Embryonic facial prominence (tissue), 1 donor: ENCODE results near the gene MIER1.

Source experiments
- DNase-seq: peaks from one replicate; pipeline ENCODE4 v3.0.0-alpha.2; 2016; ENCODE audit errors: extremely low spot score

Gene MIER1

DNA sequence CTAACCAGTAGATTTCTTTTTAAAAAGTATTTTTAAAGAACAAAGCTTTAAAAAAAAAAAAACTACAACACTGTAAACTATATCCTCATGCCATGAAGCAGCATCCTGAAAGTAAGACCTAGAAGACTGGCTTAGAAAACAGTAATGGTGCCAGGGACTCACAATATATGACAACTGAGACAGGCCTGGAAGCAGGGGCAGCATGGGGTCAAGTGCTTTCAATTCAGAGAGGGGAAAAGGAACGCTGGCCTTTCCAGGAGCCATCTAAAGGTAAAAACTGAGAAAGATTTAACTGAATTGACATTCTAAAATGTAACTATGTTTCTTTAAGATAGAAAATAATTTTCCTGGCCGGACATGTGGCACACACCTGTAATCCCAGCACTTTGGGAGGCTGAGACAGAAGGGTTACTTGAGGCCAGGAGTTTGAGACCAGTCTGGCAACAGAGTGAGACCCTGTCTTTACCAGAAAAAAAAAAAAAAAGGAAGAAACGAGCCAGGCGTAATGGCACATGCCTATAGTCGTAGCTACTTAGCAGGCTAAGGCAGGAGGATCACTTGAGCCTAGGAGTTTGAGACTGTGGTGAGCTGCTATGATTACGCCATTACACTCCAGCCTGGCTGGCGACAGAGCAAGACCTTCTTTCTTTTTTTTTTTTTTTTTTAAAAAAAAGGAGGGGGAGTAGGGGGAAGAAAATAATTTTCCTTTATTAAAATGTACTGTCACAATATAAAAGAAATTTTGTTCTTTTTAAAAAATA lies 75.0 kb downstream of the MIER1 start:
- no peak for DNase-seq

GRCh38 chr1:67001682-67002425 lies 77.1 kb downstream of the MIER1 start:
- DNase-seq, result no peak

DNA sequence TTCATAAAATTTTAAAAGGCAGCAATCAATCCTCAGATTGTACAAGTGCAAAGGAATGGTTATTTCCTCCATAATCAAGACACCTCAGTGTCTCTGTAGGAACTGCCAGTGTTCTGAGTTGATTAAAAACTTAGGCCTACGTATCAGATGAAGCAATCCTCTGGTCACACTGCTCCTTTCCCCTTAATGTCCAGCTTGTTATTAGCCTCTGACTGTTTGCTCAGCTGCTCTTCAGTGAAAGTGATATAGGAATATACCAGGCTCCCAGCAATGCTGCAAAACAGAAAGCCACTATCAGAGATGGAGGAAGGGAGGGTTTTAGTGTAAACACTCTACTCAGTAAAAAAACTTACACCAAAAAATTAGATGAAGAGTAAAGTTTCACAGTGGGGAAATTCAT lies 79.4 kb downstream of the MIER1 start:
- no peak for DNase-seq

GRCh38 chr1:67005068-67005467 lies 80.3 kb downstream of the MIER1 start:
- no peak for DNase-seq

DNA sequence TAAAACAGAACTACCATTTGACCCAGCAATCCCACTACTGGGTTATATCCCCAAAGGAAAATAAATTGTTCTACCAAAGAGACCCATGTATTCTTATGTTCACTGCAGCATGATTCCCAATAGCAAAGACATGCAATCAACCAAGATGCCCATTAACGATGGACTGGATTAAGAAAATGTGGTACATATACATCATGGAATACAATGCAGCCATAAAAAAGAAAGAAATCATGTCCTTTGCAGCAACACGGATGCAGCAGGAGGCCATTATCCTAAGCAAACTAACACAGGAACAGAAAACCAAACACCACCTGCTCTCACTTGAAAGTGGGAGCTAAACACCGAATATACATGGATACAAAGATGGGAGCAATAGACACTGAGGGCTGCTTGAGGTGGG lies 85.0 kb downstream of the MIER1 start:
- no peak for DNase-seq

- DNase-seq, result no peak
Observed at GRCh38 chr1:67013573-67013972, 88.8 kb downstream of the MIER1 start.

DNA sequence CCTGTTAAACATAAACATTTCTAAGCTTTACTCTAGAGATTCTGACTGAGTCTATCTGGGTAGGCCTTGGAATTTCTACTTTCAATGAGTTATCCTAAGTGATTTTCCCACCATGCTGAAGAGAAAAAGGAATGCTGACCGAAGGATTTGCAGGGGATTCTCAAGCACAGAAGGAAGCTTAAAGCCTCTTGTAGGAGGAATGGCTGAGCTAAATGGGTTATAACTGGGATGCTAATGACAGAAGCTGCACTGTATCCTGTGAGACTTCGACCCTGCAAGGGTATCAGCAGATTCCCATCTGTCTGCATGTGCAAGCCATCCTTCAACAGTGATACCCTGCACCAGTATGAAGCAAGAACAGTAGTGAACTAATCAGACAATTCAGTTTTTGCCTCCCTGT lies 93.8 kb downstream of the MIER1 start:
- DNase-seq, result no peak

- no peak for DNase-seq
Observed at GRCh38 chr1:67019121-67019520, 94.3 kb downstream of the MIER1 start.

GRCh38 chr1:67019600-67020136 lies 94.9 kb downstream of the MIER1 start:
- DNase-seq, result no peak

DNA sequence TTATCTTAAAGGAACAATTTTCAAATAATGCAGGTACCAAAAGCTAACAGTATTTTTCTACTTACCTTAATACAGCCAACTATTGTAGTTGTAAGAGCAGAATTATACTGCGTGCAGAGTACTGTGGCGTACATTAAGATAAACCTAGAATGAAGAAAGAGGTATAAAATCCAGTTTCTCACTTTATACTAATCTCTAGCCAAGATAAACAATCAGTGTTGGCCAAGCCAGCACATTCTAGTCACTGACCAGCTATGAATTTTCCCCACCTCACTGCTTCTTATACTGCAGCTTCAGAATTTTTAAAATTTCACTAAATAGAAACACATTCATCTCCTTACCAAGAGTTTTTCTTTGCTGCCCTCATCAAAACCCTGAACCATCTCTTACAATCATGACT lies 95.5 kb downstream of the MIER1 start:
- no peak for DNase-seq

DNA sequence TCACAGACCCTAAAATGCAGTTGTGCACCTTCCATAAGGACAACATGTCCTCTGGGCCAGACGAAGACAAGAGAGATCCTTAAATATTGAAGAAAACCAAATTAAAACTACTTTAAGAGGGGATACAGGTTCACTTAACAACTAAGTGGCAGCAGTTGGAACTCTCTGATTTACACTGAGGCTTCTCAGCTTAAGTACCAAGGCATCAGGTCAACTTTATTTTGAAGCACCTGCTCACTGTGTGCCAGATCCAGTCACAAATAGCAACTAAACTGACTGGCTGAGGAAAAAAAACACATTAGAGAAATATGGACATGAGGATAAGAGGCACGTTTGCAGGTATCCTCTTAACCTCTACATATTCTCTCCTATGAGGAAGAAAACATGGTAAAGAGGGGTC lies 96.0 kb downstream of the MIER1 start:
- no peak for DNase-seq

DNA sequence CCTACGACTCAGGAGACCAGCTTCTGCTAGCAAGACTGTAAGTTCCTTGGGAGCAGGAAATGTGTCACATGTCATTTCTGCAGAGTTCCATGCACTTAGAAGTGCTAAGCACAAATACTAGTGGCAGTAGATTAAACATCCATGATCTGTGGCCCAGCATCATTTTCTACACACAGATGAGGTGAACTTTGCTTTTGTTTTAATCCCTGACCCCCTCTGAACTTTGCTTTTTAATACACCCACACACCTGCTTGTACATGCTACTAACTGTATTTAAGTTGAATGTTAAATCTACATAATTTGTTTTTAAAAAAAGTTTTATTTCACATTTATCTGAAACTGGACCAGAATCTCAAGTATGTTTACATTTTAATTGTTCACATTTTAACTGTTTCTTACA lies 104.7 kb downstream of the MIER1 start:
- DNase-seq, result no peak

DNA sequence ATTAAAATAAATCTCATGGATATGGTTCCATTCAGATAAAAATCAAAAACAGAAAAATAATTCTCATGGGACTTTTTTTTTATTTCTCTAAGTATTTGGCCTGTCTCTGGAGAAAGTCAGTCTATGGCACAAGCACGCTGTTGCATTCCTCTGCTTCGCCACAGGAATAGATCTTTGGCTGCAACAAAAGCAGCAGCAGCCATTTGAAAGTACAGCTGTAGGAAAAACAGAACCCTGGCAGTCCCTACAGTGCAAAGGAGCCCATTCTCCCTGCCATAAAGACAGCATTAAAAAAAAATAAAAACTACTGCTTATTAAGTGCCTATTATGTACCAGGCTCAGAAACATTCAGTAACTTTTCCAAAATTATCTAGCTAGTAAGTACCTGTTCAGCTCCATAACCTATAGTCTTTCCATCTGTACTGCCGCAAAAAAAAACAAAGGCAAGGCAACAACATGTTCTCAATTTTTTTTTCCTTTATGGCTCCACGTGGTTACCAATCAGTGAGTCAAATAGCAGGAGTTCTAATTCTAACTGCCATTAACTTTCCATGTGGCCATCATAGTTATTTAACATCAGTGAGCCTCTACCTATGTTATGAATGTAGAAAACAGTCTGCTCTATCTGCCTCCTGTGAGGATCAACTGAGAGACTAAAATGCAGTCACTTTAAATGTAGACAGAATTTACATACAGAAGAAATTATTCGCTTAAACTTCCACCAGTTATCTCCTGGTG lies 106.5 kb downstream of the MIER1 start:
- no peak for DNase-seq

GRCh38 chr1:67031859-67032247 lies 107.1 kb downstream of the MIER1 start:
- no peak for DNase-seq
